NCI-H69 (cell line): ENCODE results near the gene QSOX2.
A peak's percentile ranks its signal among the peaks of the same experiment; 100 is the strongest.
"Not testable (repeated sequence)": the region's sequence is repeated elsewhere in the genome, so short reads cannot be mapped to it uniquely, and the experiment has no call there.

Experiments used
- DNase-seq: peaks from one replicate; lab custom pipeline; 2025; lab: John Stamatoyannopoulos, UW

Gene QSOX2

GRCh38 chr9:136281421-136282271 is 36.0 kb upstream of the QSOX2 start:
- DNase-seq: no peak

- peak; percentile 37 for DNase-seq
Observed at GRCh38 chr9:136280535-136281315, 35.1 kb upstream of the QSOX2 start.

GRCh38 chr9:136279471-136279870 is 33.9 kb upstream of the QSOX2 start:
- DNase-seq: no peak

GRCh38 chr9:136278894-136279293 is 33.3 kb upstream of the QSOX2 start:
- DNase-seq: no peak

- no peak for DNase-seq
Observed at GRCh38 chr9:136278221-136278620, 32.6 kb upstream of the QSOX2 start.

GRCh38 chr9:136277746-136278145 is 32.1 kb upstream of the QSOX2 start:
- DNase-seq: no peak

GRCh38 chr9:136276716-136277115 is 31.1 kb upstream of the QSOX2 start:
- no peak for DNase-seq

- DNase-seq: no peak
Observed at GRCh38 chr9:136275655-136276429, 30.2 kb upstream of the QSOX2 start.

- DNase-seq: no peak
Observed at GRCh38 chr9:136274786-136275654, 29.4 kb upstream of the QSOX2 start.

GRCh38 chr9:136273921-136274785 is 28.5 kb upstream of the QSOX2 start:
- DNase-seq: no peak

GRCh38 chr9:136273244-136273865 is 27.7 kb upstream of the QSOX2 start:
- no peak for DNase-seq

- DNase-seq: no peak
Observed at GRCh38 chr9:136270173-136270705, 24.6 kb upstream of the QSOX2 start.

GRCh38 chr9:136268735-136269134 is 23.1 kb upstream of the QSOX2 start:
- DNase-seq: peak; percentile 26

GRCh38 chr9:136268318-136268717 is 22.7 kb upstream of the QSOX2 start:
- DNase-seq: no peak

- peak; percentile 93 for DNase-seq
Observed at GRCh38 chr9:136267261-136268111, 21.9 kb upstream of the QSOX2 start.

- DNase-seq: not testable (repeated sequence)
Observed at GRCh38 chr9:136266641-136267040, 21.0 kb upstream of the QSOX2 start.

- no peak for DNase-seq
Observed at GRCh38 chr9:136265561-136266355, 20.1 kb upstream of the QSOX2 start.
